GM21825 (cell line): ENCODE data around the gene IRGC.
"Not testable (repeated sequence)": the region's sequence is repeated elsewhere in the genome, so short reads cannot be mapped to it uniquely, and the experiment has no call there.

ENCODE experiments used
- ATAC-seq: cut with Tn5 transposase; IDR thresholded peaks from one replicate; pipeline ENCODE4 v1.9.1; 2021; ENCODE audit warnings: mild to moderate bottlenecking, moderate library complexity; ENCODE audit not compliant: unreplicated experiment

Gene IRGC, protein sequence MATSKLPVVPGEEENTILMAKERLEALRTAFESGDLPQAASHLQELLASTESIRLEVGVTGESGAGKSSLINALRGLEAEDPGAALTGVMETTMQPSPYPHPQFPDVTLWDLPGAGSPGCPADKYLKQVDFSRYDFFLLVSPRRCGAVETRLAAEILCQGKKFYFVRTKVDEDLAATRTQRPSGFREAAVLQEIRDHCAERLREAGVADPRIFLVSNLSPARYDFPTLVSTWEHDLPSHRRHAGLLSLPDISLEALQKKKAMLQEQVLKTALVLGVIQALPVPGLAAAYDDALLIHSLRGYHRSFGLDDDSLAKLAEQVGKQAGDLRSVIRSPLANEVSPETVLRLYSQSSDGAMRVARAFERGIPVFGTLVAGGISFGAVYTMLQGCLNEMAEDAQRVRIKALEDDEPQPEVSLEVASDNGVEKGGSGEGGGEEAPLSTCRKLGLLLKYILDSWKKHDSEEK

DNA sequence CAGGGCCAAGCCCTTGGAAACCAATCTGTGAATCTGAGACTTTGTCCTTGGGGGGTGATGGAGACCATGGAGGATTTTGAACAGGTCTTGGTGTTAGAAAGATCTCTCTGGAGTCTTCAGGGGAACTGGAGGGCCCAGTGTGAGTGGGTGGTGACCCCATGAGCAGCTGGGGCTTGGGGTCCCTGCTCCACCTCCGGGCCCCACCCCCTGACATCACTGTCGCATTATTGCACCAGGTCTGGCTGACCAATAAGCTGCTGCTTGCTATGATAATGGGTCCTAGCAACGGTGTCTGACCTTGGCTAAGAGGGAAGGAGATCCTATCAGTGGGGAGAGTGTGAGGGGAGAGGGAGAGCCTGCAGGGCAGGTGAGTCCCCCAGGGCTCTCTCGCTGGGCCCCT is at the start of gene IRGC:
Gene IRGC (plus strand): TSS at position 301 of the 400 bp plus-strand sequence. CDS start 2,483 bp downstream, outside the sequence.
- no peak for ATAC-seq

DNA sequence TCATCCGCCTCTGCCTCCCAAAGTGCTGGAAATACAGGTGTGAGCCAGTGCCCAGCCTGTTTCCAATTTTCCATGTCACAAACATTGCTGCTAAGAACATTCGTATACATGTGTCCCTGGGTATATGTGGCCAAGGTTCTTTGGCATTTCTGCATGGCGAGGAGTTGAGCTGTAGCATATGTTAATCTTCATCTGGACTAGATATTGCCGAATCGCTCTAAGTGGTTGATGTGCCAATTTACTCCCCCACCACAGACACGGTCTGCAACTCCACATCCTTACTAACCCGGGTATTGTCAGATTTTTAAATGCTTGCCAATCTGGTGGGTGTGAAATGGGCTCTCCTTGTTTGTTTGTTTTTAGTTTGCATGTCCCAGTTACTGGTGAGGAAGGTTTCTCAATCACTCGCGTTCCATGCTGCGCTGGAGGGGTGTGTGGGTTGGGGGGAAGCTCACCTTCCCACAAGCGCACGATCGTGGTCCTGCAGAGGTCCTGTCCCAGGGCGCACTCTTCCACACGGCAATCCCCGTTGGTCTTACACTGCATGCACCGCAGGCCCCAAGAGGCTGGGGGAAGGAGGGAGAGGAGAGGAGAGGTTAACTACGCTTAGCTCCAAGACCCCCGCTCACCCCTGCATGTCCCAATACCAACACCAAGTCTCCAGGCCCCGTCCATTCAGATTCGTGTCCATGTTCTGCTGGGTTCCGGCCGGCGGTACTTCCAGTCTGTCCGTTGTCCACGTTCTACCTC is 48.6 kb upstream of the IRGC start:
- ATAC-seq = no peak

DNA sequence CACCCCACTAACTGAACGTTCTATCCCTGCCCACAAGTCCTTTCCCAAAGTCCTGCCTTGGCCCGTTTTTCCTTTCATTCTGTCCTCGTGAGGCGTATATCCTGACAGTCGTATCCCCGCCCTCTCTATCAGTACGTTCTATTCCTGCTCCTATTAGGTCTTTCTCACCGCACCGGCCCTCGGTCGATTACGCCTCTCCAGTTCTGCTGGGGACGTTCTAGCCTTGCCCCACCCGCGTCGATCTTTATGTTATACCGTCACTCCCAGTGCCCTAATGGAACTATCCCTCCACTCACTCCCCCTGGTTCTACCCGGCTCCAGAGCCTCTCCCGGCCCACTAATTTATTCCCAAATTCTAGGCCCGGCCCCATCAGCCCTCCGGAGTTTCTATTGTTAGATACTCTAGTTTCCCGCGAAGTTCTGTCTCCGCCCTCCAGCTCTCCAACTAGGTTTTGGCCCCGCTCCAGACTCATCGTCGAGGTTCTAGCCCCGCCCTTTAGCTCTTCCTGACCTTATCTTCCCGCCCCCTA is 47.9 kb upstream of the IRGC start:
- ATAC-seq = no peak

DNA sequence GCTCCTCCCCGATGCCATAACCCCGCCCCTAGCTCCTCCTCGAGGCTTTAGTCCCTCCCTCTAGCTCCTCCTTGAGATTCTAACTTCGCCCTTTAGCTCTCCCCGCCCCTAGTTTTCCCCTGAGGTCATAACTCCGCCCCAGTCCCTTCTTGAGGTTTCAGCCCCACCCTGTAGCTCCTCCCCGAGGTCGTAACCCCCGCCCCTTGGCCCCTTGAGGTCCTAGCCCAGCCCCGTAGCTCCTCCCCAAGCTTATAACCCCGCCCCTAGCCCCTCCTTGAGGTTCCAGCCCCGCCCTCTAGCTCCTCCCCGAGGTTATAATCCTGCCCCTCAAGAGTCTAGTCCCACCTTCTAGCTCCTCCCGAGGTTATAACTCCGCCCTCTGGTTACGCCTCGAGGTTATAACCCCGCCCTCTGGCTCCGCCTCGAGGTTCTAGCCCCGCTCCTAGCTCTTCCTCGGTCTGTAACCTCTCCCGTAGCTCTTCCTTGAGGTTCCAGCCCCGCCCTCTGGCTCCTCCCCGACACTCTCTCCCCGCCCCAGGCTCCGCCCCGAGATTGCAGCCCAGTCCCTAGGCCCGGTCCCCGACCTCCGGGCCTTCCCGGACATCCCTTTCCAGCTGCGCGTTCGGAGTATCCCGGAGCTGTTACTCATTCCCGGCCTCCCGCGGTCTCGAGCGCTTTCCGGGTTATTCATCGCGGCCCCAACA is 47.3 kb upstream of the IRGC start:
- peak; percentile 82 for ATAC-seq

DNA sequence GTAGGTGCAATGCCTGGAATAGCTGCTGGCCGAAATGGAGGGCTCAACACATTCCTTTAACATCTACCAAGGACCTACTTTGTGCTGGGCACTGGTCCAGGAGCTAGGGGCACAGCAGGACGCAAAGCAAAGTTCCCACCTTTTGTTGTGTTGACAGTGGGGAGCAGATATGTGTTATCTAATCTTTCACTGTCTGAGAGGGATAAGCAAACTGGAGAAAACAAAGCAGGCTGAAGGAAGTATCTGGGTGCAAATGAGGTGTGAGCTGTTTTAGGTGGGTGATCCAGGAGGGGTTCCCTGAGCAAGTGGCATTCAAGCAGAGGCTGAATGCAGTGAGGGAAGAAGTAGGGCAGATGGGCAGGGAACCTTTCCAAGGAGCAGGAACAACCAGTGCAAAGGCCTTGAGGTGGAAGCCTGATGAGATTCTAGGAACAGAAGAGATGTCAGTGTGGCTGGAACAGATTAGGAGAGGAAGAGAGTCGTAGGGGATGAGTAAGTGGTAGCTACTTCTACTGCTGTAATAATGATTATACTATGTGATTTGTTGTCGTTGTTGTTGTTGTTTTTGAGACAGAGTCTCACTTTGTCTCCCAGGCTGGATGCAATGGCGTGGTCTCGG is 43.7 kb upstream of the IRGC start:
- no peak for ATAC-seq

DNA sequence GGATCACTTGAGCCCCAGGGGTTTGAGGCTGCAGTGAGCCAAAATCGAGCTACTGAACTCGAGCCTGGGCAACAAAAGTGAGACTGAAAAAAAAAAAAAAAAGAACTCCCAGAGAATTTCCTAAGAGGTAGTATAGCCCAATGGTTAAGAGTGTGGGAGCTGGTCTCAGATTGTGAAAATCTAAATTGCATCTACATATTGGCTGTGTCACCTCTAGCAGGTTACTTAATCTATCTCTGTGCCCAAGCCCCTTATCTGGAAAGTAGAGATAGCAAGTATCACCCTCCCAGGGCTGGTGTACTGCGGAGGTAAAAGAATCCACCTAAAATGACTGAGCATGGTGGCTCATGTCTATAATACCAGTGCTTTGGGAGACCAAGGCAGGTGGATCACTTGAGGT is 42.2 kb upstream of the IRGC start:
- ATAC-seq = no peak

DNA sequence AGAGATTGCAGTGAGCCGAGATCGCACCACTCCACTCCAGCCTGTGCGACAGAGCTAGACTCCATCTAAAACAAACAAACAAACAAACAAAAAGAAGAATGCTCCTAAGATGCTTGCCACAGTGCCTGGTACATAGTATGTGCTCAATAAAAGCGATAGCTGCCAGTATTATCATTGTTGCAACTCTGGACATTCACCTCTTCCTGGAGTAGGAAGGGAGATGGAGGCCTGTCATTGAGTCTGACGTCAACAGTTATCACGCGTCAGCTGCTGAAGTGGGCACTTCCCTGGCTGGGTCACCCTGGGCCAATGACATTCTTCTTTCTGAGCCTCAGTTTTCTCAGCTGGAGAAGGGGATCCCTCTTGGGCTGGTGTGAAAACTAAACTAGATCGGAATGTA is 41.7 kb upstream of the IRGC start:
- ATAC-seq = no peak

DNA sequence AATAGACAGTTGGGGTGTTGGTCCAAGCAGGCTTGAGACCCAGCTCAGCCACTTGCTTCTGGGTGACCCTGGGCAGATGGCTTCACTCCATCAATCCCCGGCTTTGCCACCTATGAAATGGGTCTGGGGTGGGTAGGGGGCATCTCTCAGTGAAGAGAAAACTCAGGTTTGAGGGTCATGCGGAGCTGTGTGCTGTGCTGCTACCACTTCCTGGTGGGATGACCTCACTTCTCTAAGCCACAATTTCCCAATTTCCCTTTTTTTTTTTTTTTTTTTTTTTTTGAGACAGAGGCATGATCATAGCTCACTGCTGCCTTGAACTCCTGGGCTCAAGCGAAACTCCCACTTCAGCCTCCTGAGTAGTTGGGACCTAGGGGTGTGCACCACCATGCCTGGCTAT is 41.3 kb upstream of the IRGC start:
- ATAC-seq = no peak

DNA sequence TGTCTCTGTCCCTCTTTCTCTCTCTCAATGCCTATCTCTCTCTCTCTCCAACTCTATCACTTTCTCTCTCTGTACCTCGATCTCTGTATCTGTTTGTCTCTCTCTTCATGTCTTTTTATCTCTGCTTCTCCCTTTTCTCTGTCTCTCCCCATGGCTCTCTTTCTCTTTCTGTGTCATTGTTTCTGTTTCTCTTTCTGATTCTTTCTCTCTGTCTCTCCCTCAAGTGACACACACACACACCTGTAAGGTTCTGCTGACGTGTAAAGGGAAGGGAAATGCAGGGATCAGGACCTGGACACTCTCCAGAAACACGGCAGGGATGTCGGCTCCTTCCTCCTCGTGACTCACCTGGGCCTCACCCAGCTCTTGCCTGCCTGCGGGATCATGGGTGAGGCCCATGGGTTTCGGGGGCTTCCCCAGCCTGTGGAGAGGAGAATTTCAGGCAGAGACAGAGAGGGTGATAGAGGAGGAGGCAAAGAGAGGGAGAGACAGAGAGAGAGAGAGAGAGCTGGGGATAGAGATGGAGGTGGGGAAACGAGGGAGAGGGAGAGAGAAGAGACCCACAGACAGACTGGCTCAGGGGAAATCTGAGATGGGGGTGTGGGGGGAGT is 40.5 kb upstream of the IRGC start:
- no peak for ATAC-seq

DNA sequence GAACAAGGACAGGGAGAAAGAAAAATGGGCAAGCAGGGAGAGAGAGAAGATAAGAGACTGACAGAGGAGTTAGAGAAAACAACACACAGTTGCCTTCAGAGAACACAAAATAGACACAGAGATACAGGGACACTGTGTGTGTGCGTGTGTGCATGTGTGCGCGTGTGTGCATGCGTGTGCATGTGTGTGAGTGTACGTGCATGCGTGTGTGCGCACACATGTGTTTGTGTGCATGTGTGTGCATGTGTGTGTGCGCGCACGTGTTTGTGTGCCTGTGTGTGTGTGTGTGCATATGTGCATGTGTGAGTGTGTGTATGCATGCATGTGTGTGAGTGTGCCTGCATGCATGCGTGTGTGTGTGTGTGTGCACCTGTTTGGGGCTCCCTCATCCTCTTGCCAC is 40.0 kb upstream of the IRGC start:
- ATAC-seq = no peak

DNA sequence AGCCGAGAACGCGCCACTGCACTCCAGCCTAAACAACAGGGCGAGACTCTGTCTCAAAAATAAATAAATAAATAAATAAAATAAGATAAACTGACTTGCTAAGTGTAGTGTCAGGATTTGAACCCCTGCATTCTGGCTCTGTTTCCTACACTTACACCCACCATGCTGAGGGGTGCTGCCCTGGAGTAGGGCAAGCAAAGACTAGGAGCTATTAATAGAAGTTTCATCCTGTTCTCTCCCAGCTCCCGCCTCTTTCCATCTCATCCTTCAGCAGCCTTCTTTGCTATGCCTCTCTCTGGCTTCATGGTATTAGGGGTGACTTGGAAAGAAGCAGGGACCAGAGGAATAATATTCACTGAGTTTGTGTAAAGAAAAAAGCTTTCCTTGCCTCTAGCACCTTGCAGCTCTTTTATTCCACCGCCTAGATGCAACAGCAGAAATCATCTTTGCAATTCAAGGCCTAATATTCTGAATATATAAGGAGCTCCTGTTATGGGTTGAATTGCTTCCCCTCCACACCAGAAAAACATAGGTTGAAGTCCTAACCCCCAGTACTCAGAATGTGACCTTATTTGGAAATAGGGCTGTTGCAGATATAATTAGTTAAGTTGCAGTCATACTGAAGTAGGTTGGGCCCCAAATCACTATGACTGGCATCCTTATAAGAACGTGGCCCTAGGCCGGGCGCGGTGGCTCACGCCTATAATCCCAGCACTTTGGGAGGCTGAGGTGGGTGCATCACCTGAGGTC is 37.2 kb upstream of the IRGC start:
- ATAC-seq = no peak

DNA sequence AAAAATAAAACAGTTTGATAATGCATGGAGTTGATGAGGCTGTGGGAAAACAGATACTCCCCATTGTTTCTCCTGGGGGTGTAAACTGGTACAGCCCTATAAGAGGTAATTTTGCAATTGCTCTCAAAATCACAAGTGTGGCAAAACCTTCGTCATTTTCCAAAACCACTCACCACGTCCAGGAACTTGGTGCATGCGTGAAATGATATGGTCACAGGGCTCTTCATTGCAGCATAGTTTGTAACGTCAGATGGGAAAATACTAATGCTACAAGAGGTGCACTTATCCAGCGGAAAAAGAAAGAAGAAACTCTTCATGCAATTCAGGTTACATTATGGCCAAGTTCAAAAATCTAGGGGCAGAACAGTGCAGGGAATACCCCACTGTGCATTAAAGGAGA is 34.1 kb upstream of the IRGC start:
- no peak for ATAC-seq

DNA sequence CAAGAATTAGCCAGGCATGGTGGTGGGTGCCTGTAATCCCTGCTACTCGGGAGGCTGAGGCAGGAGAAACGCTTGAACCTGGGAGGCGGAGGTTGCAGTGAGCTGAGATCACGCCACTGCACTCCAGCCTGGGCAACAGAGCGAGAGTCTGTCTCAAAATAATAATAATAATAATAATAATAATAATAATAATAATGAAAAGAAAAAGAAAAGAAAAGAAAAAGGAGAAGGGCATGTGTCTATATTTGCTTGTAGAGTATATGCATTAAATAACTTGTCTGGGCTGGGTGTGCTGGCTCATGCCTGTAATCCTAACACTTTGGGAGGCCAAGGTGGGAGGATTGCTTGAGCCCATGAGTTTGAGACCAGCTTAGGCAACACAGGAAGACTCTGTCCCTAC is 33.6 kb upstream of the IRGC start:
- ATAC-seq = not testable (repeated sequence)

DNA sequence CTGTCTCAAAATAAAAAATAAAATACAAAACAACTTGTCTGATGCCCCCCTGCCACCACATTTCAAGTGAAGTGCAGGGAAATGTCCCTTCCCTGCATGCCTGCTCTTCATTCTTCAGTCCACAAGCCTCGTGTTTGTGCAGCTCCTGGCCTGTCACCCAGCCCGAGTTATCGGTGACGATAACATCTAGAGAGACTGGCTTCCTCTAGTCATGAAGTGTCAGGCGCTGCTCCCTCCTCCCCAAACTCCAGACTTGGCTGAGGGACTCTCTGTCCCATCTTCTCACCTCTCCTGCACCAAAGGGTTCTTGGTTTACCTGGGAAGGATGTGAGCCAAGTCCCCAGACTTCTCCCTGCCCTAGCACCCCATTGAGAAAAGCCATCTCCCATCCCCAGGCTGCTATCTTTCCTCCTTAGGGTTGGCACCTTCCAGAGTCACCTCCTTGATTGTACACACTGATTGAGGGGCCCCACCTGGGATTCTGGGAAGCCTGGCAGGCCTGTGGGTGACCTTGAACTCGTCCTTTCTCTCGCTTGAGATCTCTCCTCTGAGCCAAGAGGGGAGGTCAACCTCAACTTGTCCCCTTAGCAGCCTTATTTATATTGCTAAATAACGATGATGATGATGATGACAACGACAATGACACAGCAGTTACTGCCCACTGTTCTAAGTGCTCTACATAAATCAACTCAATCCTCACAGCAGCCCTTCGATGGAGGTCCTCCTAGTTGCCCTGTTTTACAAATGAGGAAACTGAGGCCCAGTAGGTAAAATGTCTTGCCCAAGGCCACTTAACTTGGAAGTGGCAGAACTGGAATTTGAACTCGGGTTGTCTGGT is 32.8 kb upstream of the IRGC start:
- ATAC-seq = no peak

DNA sequence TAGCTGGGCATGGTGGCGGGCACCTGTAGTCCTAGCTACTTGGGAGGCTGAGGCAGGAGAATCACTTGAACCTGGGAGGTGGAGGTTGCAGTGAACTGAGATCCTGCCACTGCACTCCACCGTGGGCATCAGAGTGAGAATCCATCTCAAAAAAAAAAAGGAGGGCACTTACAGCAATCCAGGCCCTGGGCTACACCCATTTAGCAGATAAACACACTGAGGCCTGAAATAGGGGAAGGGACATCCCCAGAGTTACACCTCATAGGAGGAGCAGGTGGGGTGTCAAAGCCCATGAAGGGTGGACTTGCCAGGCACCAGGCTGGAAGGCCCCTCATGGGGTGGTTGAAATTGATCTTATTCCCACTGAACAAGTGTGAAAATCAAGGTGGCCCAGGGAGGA is 32.0 kb upstream of the IRGC start:
- ATAC-seq = no peak

DNA sequence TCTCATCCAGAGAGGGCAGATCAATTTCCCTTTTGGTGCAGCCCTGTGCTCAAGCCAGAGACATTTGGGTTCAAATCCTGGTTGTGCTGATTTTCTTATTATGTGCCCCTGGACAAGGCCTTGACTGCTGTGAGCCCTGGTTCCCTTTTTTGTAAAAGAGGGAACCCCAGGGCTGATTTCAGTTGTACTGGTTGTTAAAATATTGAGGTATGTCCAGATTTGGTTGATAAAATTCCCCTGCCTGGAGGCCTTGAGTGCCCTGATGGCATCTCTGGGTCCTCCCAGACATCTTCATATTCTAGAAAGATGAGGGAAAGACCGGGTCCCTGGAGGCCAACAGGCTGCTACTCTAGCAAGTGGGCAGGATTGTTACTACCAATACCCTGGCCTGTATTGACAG is 31.6 kb upstream of the IRGC start:
- ATAC-seq = no peak

DNA sequence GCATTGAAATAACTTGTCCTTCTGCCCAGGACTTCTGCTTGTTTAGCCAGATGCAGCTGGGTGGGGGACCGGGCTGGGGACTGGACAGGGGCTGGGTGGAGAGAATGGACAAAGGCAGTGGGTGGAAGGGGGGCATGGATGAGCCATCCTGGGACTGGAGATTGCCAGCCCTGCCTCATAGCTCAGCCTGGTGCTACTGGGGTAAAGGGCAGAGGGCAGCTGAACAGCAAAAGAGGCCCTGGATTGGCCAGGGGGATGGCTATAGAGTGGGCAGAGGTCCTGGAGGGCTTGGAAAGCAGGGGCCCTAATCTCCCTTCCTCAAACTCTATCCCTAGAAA is 28.2 kb upstream of the IRGC start:
- no peak for ATAC-seq

DNA sequence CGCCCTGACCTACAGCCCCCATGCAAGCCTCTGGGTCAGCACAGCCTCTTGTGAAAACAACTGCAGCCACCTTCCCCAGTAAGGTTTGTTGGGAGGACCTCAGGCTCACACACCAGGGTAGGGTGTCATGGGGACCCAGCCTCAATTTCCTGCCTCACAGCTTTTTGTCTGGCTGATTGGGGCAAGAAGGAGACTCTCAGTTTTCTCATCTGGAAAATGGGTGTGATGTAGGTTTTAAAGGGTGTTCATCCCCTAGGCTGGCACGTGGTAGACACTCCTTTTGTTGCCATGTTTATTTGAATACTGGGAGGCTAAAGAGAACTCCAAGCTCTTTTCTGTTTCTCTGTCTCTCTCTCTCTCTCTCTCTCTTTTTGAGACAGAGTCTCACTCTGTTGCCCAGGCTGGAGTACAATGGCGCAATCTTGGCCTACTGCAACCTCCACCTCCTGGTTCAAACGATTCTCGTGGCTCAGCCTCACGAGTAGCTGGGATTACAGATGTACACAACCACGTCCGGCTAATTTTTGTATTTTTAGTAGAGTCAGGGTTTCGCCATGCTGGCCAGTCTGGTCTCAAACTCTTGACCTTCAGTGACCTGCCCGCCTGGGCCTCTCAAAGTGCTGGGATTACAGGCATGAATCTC is 27.7 kb upstream of the IRGC start:
- ATAC-seq = no peak

DNA sequence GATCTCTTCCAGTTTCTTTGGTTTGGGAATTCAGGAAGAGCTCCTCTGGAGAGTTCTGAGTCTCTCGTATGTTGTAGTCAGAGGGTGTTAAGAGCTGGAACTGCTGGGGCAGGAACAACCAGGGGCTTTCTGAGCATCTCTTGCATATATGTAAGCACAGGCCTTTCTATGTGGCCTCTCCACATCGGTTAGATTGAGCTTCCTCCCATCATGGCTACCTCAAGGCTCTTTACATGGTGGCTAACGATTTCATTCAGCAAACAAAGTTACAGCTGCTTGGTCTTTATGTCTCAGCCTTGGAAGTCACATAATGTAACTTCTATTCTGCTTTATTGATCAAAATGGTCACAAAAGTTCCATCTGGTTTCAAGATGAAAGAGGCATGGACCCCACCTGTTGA is 25.4 kb upstream of the IRGC start:
- ATAC-seq = no peak
